GM19035 (cell line): ENCODE measurements around the gene GABRB2.
"Not testable (repeated sequence)": the region's sequence is repeated elsewhere in the genome, so short reads cannot be mapped to it uniquely, and the experiment has no call there.

Experiments used
- ATAC-seq: cut with Tn5 transposase; IDR thresholded peaks from one replicate; pipeline ENCODE4 v1.9.1; 2021; ENCODE audit not compliant: unreplicated experiment

GABRB2 gene

GRCh38 chr5:161305601-161306000 is 240.9 kb downstream of the GABRB2 start:
- ATAC-seq, result no peak

- ATAC-seq, result no peak
These were observed 244.0 kb downstream of the GABRB2 start for GRCh38 chr5:161302559-161302958.

GRCh38 chr5:161301586-161301985 is 244.9 kb downstream of the GABRB2 start:
- no peak for ATAC-seq

- peak; percentile 84 for ATAC-seq
These were observed 247.5 kb downstream of the GABRB2 start for GRCh38 chr5:161299053-161299452.

GRCh38 chr5:161297388-161297787 is 249.1 kb downstream of the GABRB2 start:
- ATAC-seq, result not testable (repeated sequence)

- ATAC-seq, result no peak
These were observed 250.7 kb downstream of the GABRB2 start for GRCh38 chr5:161295721-161296250.

- no peak for ATAC-seq
These were observed 258.5 kb downstream of the GABRB2 start for GRCh38 chr5:161288071-161288470.

GRCh38 chr5:161287436-161287835 is 259.1 kb downstream of the GABRB2 start:
- ATAC-seq, result no peak

- ATAC-seq, result peak; percentile 95
These were observed 260.4 kb downstream of the GABRB2 start for GRCh38 chr5:161286066-161286655.

- ATAC-seq, result no peak
These were observed 262.1 kb downstream of the GABRB2 start for GRCh38 chr5:161284445-161284844.

- ATAC-seq, result no peak
These were observed 263.2 kb downstream of the GABRB2 start for GRCh38 chr5:161283296-161283695.

GRCh38 chr5:161278739-161279660 is 267.5 kb downstream of the GABRB2 start:
- peak; percentile 64 for ATAC-seq

GRCh38 chr5:161277011-161277410 is 269.5 kb downstream of the GABRB2 start:
- no peak for ATAC-seq

GRCh38 chr5:161274951-161275350 is 271.6 kb downstream of the GABRB2 start:
- no peak for ATAC-seq

- no peak for ATAC-seq
These were observed 273.1 kb downstream of the GABRB2 start for GRCh38 chr5:161273410-161273809.

GRCh38 chr5:161271816-161272215 is 274.7 kb downstream of the GABRB2 start:
- ATAC-seq, result no peak

GRCh38 chr5:161269125-161269524 is 277.4 kb downstream of the GABRB2 start:
- no peak for ATAC-seq

- no peak for ATAC-seq
These were observed 279.6 kb downstream of the GABRB2 start for GRCh38 chr5:161266954-161267353.

GRCh38 chr5:161265006-161265405 is 281.5 kb downstream of the GABRB2 start:
- ATAC-seq, result no peak

GRCh38 chr5:161263191-161263590 is 283.3 kb downstream of the GABRB2 start:
- no peak for ATAC-seq

GRCh38 chr5:161261668-161262323 is 284.7 kb downstream of the GABRB2 start:
- ATAC-seq, result no peak

- no peak for ATAC-seq
These were observed 288.1 kb downstream of the GABRB2 start for GRCh38 chr5:161258438-161258837.
